ENCODE results near the gene CROCC.

DNA sequence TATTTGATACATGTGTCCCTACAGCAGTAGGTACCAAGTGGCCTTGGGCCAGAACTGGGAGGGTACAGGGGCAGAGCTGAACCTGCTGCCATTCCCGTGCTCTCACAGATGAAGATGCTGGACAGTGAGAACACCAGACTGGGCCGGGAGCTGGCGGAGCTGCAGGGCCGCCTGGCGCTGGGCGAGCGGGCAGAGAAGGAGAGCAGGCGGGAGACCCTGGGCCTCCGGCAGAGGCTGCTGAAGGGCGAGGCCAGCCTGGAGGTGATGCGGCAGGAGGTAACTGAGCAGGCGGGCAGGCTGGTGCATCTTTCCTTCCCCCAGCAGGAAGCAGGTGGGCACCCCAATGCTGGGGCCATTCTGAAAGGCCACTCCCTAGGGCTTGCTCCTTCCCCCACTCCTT, 36.7 kb downstream of the CROCC start:
- TF ChIP-seq CTCF (IDR thresholded peaks at IDR 0.05; ENCODE audit: insufficient read depth, low read length) (no peak), POLR2AphosphoS5 (IDR thresholded peaks at IDR 0.05; ENCODE audit: low read depth) (no peak), GABPA (IDR thresholded peaks at IDR 0.05; ENCODE audit: low read depth) (no peak)
